ENCODE results near the gene CD44. TPM values are rescaled to one million over a fixed set of nuclear protein-coding genes. Genes with fewer than 3 reads are reported as not detected.

The CD44 gene
- total and polyA plus RNA-seq, 4 donors = 4.1 to 26.9 (median 14.6) TPM

GRCh38 chr11:35242412-35243242 is 103.7 kb downstream of the CD44 start:
- Histone ChIP-seq H3K9me3 (ENCODE audit: control insufficient read depth in 4 of 4, low read length in 3 of 4) (no peaks in the 10 kb centered on the region), H3K27ac (ENCODE audit: low read depth in 1 of 2, low read length in 2 of 2) (no peak overlapping the region), H3K36me3 (ENCODE audit: control insufficient read depth in 4 of 4, insufficient read depth in 3 of 4, low read depth in 1 of 4, low read length in 3 of 4) (no peaks in the 10 kb centered on the region), H3K9ac (ENCODE audit: low read depth in 1 of 2, low read length in 2 of 2) (no peak overlapping the region), H3K27me3 (ENCODE audit: control insufficient read depth in 4 of 4, insufficient read depth in 4 of 4, low read length in 3 of 4) (no peaks in the 10 kb centered on the region), H3K4me1 (ENCODE audit: control insufficient read depth in 4 of 4, insufficient read depth in 4 of 4, low read length in 3 of 4) (peaks cover 0 to 7% (median 0%) of the 10 kb centered on the region in 4 donors), H3K4me3 (ENCODE audit: low read depth in 1 of 3, low read length in 3 of 3) (no peak overlapping the region)
- DNase-seq (ENCODE audit: low spot score) = no peak
- WGBS = 94% methylated on average over 3 of the region's 3 CpGs
- TF ChIP-seq NR2F2 (IDR thresholded peaks at IDR 0.05) (no peak), GABPA (IDR thresholded peaks at IDR 0.05 in 1 of 2, conservative IDR thresholded peaks at IDR 0.05 in 1 of 2) (no peak)

GRCh38 chr11:35243774-35244173 is 104.8 kb downstream of the CD44 start:
- no peaks in the 10 kb centered on the region for H3K27me3 ChIP-seq (ENCODE audit: control insufficient read depth in 4 of 4, insufficient read depth in 4 of 4, low read length in 3 of 4)
- DNase-seq (ENCODE audit: low spot score) = no peak
- H3K36me3 ChIP-seq (ENCODE audit: control insufficient read depth in 4 of 4, insufficient read depth in 3 of 4, low read depth in 1 of 4, low read length in 3 of 4) = no peaks in the 10 kb centered on the region
- 92% methylated on average over 2 of the region's 2 CpGs for WGBS
- no peak overlapping the region for H3K9ac ChIP-seq (ENCODE audit: low read depth in 1 of 2, low read length in 2 of 2)
- H3K9me3 ChIP-seq (ENCODE audit: control insufficient read depth in 4 of 4, low read length in 3 of 4) = no peaks in the 10 kb centered on the region
- no peak overlapping the region for H3K27ac ChIP-seq (ENCODE audit: low read depth in 1 of 2, low read length in 2 of 2)
- peaks cover 0 to 2% (median 0%) of the 10 kb centered on the region in 4 donors for H3K4me1 ChIP-seq (ENCODE audit: control insufficient read depth in 4 of 4, insufficient read depth in 4 of 4, low read length in 3 of 4)
- TF ChIP-seq TAF1 (conservative IDR thresholded peaks at IDR 0.05) (no peak), HNF4A (conservative IDR thresholded peaks at IDR 0.05) (peak in 1 of 2 donors; percentile 5)
- no peak overlapping the region for H3K4me3 ChIP-seq (ENCODE audit: low read depth in 1 of 3, low read length in 3 of 3)

- DNase-seq (ENCODE audit: low spot score) = no peak
- TF ChIP-seq ATF3 (IDR thresholded peaks at IDR 0.05) = no peak
- no peak for TF ChIP-seq RXRA (IDR thresholded peaks at IDR 0.05)
- no peak for TF ChIP-seq FOXA1 (IDR thresholded peaks at IDR 0.05)
- no peak for TF ChIP-seq SP1 (IDR thresholded peaks at IDR 0.05)
- no peak for TF ChIP-seq YY1 (IDR thresholded peaks at IDR 0.05)
- H3K4me3 ChIP-seq (ENCODE audit: low read depth in 1 of 3, low read length in 3 of 3) = no peak overlapping the region
- no peaks in the 10 kb centered on the region for H3K4me1 ChIP-seq (ENCODE audit: control insufficient read depth in 4 of 4, insufficient read depth in 4 of 4, low read length in 3 of 4)
- H3K9me3 ChIP-seq (ENCODE audit: control insufficient read depth in 4 of 4, low read length in 3 of 4) = no peaks in the 10 kb centered on the region
- no peak overlapping the region for H3K27ac ChIP-seq (ENCODE audit: low read depth in 1 of 2, low read length in 2 of 2)
- 85% methylated on average over 4 of the region's 4 CpGs for WGBS
- H3K36me3 ChIP-seq (ENCODE audit: control insufficient read depth in 4 of 4, insufficient read depth in 3 of 4, low read depth in 1 of 4, low read length in 3 of 4) = no peaks in the 10 kb centered on the region
- no peak overlapping the region for H3K9ac ChIP-seq (ENCODE audit: low read depth in 1 of 2, low read length in 2 of 2)
- H3K27me3 ChIP-seq (ENCODE audit: control insufficient read depth in 4 of 4, insufficient read depth in 4 of 4, low read length in 3 of 4) = no peaks in the 10 kb centered on the region
These were observed 106.1 kb downstream of the CD44 start for GRCh38 chr11:35245056-35245455.

GRCh38 chr11:35245786-35246185 is 106.8 kb downstream of the CD44 start:
- Histone ChIP-seq H3K4me1 (ENCODE audit: control insufficient read depth in 4 of 4, insufficient read depth in 4 of 4, low read length in 3 of 4) (no peaks in the 10 kb centered on the region), H3K4me3 (ENCODE audit: low read depth in 1 of 3, low read length in 3 of 3) (no peak overlapping the region), H3K27me3 (ENCODE audit: control insufficient read depth in 4 of 4, insufficient read depth in 4 of 4, low read length in 3 of 4) (no peaks in the 10 kb centered on the region), H3K27ac (ENCODE audit: low read depth in 1 of 2, low read length in 2 of 2) (no peak overlapping the region), H3K9me3 (ENCODE audit: control insufficient read depth in 4 of 4, low read length in 3 of 4) (no peaks in the 10 kb centered on the region), H3K36me3 (ENCODE audit: control insufficient read depth in 4 of 4, insufficient read depth in 3 of 4, low read depth in 1 of 4, low read length in 3 of 4) (no peaks in the 10 kb centered on the region), H3K9ac (ENCODE audit: low read depth in 1 of 2, low read length in 2 of 2) (no peak overlapping the region)
- TF ChIP-seq ATF3 (IDR thresholded peaks at IDR 0.05) (no peak), TAF1 (conservative IDR thresholded peaks at IDR 0.05) (no peak), RAD21 (IDR thresholded peaks at IDR 0.05) (no peak), GABPA (IDR thresholded peaks at IDR 0.05 in 1 of 2, conservative IDR thresholded peaks at IDR 0.05 in 1 of 2) (no peak), YY1 (IDR thresholded peaks at IDR 0.05) (no peak), HNF4A (conservative IDR thresholded peaks at IDR 0.05) (no peak), HNF4G (IDR thresholded peaks at IDR 0.05) (no peak), RXRA (IDR thresholded peaks at IDR 0.05) (no peak), CTCF (IDR thresholded peaks at IDR 0.05; ENCODE audit: low read depth, low read length, missing input control) (no peak), JUND (IDR thresholded peaks at IDR 0.05) (no peak), SP1 (IDR thresholded peaks at IDR 0.05) (no peak), MAX (IDR thresholded peaks at IDR 0.05) (no peak), ZBTB33 (IDR thresholded peaks at IDR 0.05) (no peak)
- no peak for DNase-seq (ENCODE audit: low spot score)
- 84% methylated on average over 1 of the region's 1 CpG for WGBS
